D721Med (cell line): Measurements from ENCODE around the gene NXN.

Source experiments
- DNase-seq: peaks from one replicate; pipeline ENCODE4 v3.0.0; 2011; ENCODE audit warnings: low spot score; ENCODE audit not compliant: insufficient read length
- FAIRE-seq: peaks from 2 replicates; lab custom pipeline; 2011; peaks lifted over from hg19 to GRCh38; lab: Jason Lieb, UNC
- TF ChIP-seq, protein P1 (sequence below): IDR thresholded peaks from 2 replicates; pipeline ENCODE4 v1.5.1; 2012; ENCODE audit warnings: mild to moderate bottlenecking, control low read depth; ENCODE audit not compliant: insufficient read depth; ENCODE audit errors: missing control alignments

NXN gene

DNA sequence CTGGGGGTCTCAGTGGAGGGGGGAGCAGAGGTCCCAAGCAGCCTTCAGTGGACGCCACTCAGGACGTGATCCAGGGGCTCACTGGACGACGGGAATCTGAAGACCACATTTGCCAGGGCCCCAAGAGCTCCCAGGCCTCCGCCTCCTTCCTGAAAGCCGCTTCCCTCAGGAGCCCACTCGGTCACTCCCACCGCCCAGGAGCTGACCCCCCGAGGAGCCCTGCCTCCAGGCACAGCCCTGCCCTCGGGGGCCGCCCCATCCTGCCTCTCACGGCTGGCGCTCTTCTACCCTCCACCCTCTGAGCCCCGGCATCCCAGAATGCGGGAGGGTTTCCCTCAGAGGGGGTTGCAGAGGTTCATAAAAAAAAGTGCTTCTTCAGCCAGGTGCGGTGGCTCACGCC, 41.6 kb upstream of the NXN start:
- no peak for FAIRE-seq
- DNase-seq = no peak
- TF ChIP-seq, protein P1, sequence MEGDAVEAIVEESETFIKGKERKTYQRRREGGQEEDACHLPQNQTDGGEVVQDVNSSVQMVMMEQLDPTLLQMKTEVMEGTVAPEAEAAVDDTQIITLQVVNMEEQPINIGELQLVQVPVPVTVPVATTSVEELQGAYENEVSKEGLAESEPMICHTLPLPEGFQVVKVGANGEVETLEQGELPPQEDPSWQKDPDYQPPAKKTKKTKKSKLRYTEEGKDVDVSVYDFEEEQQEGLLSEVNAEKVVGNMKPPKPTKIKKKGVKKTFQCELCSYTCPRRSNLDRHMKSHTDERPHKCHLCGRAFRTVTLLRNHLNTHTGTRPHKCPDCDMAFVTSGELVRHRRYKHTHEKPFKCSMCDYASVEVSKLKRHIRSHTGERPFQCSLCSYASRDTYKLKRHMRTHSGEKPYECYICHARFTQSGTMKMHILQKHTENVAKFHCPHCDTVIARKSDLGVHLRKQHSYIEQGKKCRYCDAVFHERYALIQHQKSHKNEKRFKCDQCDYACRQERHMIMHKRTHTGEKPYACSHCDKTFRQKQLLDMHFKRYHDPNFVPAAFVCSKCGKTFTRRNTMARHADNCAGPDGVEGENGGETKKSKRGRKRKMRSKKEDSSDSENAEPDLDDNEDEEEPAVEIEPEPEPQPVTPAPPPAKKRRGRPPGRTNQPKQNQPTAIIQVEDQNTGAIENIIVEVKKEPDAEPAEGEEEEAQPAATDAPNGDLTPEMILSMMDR = no peak

DNA sequence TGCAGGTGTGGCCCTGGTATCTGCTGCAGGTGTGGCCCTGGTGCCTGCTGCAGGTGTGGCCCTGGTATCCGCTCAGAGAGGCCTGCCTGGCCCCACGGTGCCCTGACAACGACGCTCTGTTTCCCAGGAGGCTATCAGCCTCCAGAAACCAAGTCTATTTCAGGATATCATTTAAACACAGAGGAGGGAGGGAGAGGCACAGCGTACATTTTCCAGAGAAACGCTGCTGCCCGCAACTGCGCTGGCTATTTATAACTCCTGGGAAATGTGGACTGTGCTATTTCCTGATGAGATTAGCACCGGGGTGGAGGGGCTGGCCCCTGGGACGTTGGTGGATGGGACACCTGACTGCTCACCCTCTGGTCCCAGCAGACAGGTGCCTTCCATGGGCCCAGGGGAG, 39.9 kb upstream of the NXN start:
- no peak for FAIRE-seq
- no peak for DNase-seq
- TF ChIP-seq, protein P1 = no peak

DNA sequence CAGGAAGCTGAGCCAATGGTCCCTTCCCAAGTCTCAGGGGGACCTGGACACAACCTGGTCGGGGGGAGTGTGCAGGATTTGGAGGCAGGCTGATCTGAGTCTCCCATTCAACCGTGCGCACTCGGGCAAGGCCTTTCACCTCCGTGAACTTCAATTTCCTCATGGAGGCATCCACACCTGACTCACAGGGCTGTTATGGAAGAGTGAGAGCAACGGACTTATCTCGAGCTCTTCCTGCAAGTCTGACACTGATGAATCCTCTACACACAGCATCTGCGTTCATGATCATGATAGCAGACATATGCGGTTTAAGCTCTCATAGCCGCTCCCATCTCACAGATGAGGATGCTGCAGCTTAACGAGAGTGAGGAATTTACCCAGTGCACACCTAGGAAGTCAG, 39.0 kb upstream of the NXN start:
- DNase-seq = no peak
- FAIRE-seq = no peak
- TF ChIP-seq, protein P1 = no peak

DNA sequence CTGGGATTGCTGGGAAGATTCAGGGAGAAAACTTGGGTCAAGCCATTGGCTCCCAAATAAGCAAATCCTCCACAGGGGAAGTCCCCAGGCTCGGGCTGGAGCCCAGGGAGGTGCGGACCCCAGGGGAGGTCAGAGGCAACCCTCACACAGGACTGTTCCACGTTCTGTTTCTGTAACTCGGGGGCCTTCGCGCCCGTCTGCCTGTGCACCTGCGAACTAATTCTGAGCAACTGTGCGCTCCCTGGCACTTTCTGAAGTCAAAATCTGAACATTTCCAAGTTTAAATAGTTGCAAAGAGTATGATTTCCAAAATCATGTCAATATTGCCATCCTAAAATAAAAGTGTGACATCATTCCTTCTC, 34.1 kb upstream of the NXN start:
- FAIRE-seq (no peak), DNase-seq (no peak)
- TF ChIP-seq, protein P1 = no peak

DNA sequence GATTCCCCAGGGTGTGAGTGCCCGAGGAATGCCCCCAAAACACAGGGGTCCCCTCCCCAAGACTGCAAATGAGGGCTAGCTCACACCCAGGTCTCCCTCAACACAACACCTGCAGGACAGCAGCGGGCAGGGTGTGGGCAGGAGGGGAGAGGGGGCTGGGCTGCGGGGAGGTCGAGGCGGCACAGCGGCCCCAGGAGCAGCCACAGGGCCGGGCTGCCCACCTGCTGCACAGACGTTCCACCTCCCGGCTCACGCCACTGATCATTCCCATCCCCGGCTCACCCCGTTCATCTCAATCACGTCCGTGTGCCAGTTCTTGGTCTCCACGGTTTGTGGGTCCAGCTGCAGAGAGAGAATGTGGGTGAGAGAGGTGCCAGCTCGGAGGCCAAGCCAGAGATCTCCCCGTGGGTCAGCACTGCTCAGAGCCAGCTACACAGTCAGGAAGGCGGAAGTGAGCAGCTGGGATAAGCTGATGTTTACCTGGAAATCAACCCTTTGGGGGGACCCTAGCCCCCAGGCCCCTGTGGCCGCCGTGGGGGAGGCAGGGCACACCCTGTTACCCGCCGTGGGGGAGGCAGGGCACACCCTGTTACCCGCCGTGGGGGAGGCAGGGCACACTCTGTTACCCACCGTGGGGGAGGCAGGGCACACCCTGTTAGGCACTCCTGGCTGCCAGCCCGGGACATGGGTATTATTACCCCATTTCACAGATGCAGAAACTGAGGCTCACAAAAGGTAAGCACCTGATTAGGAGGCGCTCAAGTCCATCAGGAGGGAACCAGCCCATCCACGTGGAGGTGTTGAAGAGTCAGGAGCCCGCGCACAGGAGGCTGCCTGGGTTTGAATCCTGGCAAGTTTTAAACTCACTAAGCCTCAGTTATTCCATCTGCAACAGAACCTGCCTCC, 33.5 kb upstream of the NXN start:
- FAIRE-seq (no peak), DNase-seq (no peak)
- TF ChIP-seq, protein P1 = no peak

DNA sequence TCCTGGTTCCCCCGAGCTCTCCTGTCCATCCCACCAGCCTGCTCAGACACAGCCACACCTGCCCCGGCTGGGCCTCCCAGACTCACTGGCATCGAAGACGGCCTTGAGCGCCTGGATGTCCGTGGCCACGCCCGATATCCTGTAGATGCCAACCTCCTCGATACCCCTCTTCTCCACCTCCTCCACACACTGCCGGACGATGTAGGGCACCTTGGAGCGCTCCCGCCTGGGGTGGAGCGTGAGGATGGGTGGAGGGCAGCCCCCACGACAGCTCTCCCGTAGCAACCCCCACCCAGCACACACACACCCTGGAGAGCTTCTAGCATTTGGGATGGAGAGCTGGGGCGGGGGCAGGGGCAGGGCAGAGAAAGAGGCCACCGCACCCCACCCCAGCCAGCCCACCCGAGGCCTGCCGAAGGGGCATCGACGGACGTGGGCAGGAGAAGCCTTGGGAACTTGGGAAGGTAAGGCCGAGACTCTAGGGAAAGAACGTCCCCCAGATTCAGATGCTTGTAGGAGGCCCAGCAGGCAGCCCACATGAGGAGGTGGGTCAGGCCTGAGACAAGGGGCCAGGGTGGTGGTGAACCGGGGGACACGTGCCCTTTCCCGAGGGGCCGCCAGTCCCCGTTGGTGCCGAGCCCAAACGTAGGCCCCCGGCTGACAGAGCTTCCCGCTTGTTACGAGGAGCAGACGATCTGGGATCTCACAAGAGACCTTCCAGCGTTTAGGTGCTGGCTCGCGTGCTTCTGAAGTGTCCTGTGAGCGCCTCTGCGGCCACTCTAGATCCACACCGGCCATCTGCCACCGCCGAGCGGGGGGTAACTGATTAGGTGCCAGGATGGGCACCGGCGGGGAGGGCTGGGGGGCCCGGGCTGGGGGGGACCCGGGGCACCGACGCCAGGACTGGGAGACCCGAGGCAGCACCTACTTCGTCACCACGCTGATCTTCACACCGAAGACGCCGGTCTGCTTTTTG, 32.5 kb upstream of the NXN start:
- TF ChIP-seq, protein P1 = no peak
- DNase-seq (no peak), FAIRE-seq (no peak)
